Small intestine (tissue), 7 donors: ENCODE data around the gene SPATA31E1. TPM values are rescaled to one million over a fixed set of nuclear protein-coding genes. Genes with fewer than 3 reads are reported as not detected.
"Not testable (repeated sequence)": the region's sequence is repeated elsewhere in the genome, so short reads cannot be mapped to it uniquely, and the experiment has no call there.

Experiments
- DNase-seq, 2 donors: peaks; one replicate each; pipeline versions ENCODE4 v3.0.0 to v3.0.0-alpha.2; 2013
- FAIRE-seq: peaks from 2 replicates; lab custom pipeline; 2012; peaks lifted over from hg19 to GRCh38; lab: Jason Lieb, UNC
- H3K27ac ChIP-seq, 3 donors: one replicate each; pipeline ENCODE4 v1.5.1; 2013; ENCODE audit warnings: low read length in 2 of 3, mild to moderate bottlenecking in 2 of 3, control low read depth in 1 of 3, inconsistent platforms in 1 of 3, low read depth in 1 of 3, moderate library complexity in 1 of 3
- H3K27me3 ChIP-seq, 3 donors: one replicate each; pipeline ENCODE4 v1.6.1; 2013; ENCODE audit warnings: low read length in 3 of 3, inconsistent platforms in 1 of 3; ENCODE audit not compliant: control insufficient read depth in 3 of 3, insufficient read depth in 3 of 3
- H3K36me3 ChIP-seq, 3 donors: one replicate each; pipeline ENCODE4 v1.6.1; 2013; ENCODE audit warnings: low read length in 3 of 3, inconsistent platforms in 1 of 3, low read depth in 1 of 3, mild to moderate bottlenecking in 1 of 3, moderate library complexity in 1 of 3; ENCODE audit not compliant: control insufficient read depth in 3 of 3, insufficient read depth in 2 of 3
- H3K4me1 ChIP-seq, 3 donors: one replicate each; pipeline ENCODE4 v1.6.1; 2013; ENCODE audit warnings: low read length in 2 of 3, inconsistent platforms in 1 of 3, low read depth in 1 of 3, mild to moderate bottlenecking in 1 of 3, moderate library complexity in 1 of 3; ENCODE audit not compliant: control insufficient read depth in 3 of 3, insufficient read depth in 2 of 3
- H3K4me3 ChIP-seq, 3 donors: one replicate each; pipeline ENCODE4 v1.5.1; 2013; ENCODE audit warnings: low read length in 3 of 3, control low read depth in 1 of 3, inconsistent platforms in 1 of 3, low read depth in 1 of 3, mild to moderate bottlenecking in 1 of 3, moderate library complexity in 1 of 3
- H3K9me3 ChIP-seq, 2 donors: one replicate each; pipeline ENCODE4 v1.6.1; 2013; ENCODE audit warnings: low read depth in 1 of 2, low read length in 1 of 2; ENCODE audit not compliant: control insufficient read depth in 2 of 2, insufficient read depth in 1 of 2
- WGBS, 3 donors: extraction: QIAGEN DNeasy Blood & Tissue Kit; methylation state at CpG; one replicate each; pipeline ENCODE4 v1.1.7; 2013; 5-methylcytosine and 5-hydroxymethylcytosine counted together
- polyA plus RNA-seq, 4 donors: library from polyadenylated mRNA; stranded (reverse) in 3 of 4; unstranded in 1 of 4; fragments of 200-250 nt in 3 of 4; fragments of 120-200 nt in 1 of 4; gene quantifications; one replicate each; pipeline versions ENCODE4 v1.2.1 to v1.2.3, GENCODE V29; 2013
- donor health status: healthy with polysubstance abuse.
- donor health status: control.
- donor health status: control.
- donor health status: Bipolar disorder and iron deficiency.
- donor health status: healthy.

The SPATA31E1 gene
- polyA plus RNA-seq, 4 donors = 0.74 TPM; not detected in 3

- Histone ChIP-seq H3K4me3 (no peak overlapping the region), H3K9me3 (no peaks in the 10 kb centered on the region), H3K36me3 (no peaks in the 10 kb centered on the region), H3K27me3 (no peaks in the 10 kb centered on the region), H3K4me1 (no peaks in the 10 kb centered on the region), H3K27ac (no peak overlapping the region)
- DNase-seq = no peak
- no peak for FAIRE-seq
- WGBS, 3 donors = 59 to 89% (median 88%) methylated on average over 3 of the region's 3 CpGs
Observed at GRCh38 chr9:87849144-87849758, 33.4 kb upstream of the SPATA31E1 start.

- H3K4me1 ChIP-seq = no peaks in the 10 kb centered on the region
- H3K27ac ChIP-seq = no peak overlapping the region
- no peak overlapping the region for H3K4me3 ChIP-seq
- no peaks in the 10 kb centered on the region for H3K27me3 ChIP-seq
- no peak for FAIRE-seq
- no peak for DNase-seq
- WGBS, 3 donors = 71 to 76% (median 71%) methylated on average over 4 of the region's 4 CpGs
- no peaks in the 10 kb centered on the region for H3K9me3 ChIP-seq
- no peaks in the 10 kb centered on the region for H3K36me3 ChIP-seq
Observed at GRCh38 chr9:87850391-87850790, 32.3 kb upstream of the SPATA31E1 start.

GRCh38 chr9:87851186-87851585 lies 31.5 kb upstream of the SPATA31E1 start:
- not testable (repeated sequence) for H3K27ac ChIP-seq, H3K4me3 ChIP-seq, DNase-seq, H3K9me3 ChIP-seq, H3K36me3 ChIP-seq, FAIRE-seq, H3K4me1 ChIP-seq, H3K27me3 ChIP-seq
- WGBS, 3 donors = 64 to 88% (median 74%) methylated on average over 4 of the region's 4 CpGs

GRCh38 chr9:87853302-87853701 lies 29.4 kb upstream of the SPATA31E1 start:
- FAIRE-seq (no peak), DNase-seq (no peak)
- H3K4me1 ChIP-seq = no peaks in the 10 kb centered on the region
- no peaks in the 10 kb centered on the region for H3K36me3 ChIP-seq
- 84 to 88% (median 84%) methylated on average over 7 of the region's 7 CpGs for WGBS, 3 donors
- no peak overlapping the region for H3K27ac ChIP-seq
- peaks cover 2 to 14% of the 10 kb centered on the region in 2 donors for H3K9me3 ChIP-seq
- H3K4me3 ChIP-seq = no peak overlapping the region
- H3K27me3 ChIP-seq = no peaks in the 10 kb centered on the region

GRCh38 chr9:87853876-87854579 lies 28.6 kb upstream of the SPATA31E1 start:
- H3K9me3 ChIP-seq = peaks cover 2 to 20% of the 10 kb centered on the region in 2 donors
- WGBS, 3 donors = 84 to 91% (median 87%) methylated on average over 3 of the region's 3 CpGs
- FAIRE-seq (no peak), DNase-seq (no peak)
- H3K4me1 ChIP-seq = no peaks in the 10 kb centered on the region
- H3K27me3 ChIP-seq = no peaks in the 10 kb centered on the region
- H3K27ac ChIP-seq = no peak overlapping the region
- H3K36me3 ChIP-seq = no peaks in the 10 kb centered on the region
- H3K4me3 ChIP-seq = no peak overlapping the region

GRCh38 chr9:87854580-87854955 lies 28.1 kb upstream of the SPATA31E1 start:
- WGBS, 3 donors = 41 to 71% (median 49%) methylated on average over 5 of the region's 5 CpGs
- no peak overlapping the region for H3K4me3 ChIP-seq
- H3K36me3 ChIP-seq = no peaks in the 10 kb centered on the region
- DNase-seq (no peak), FAIRE-seq (no peak)
- H3K27ac ChIP-seq = no peak overlapping the region
- no peaks in the 10 kb centered on the region for H3K27me3 ChIP-seq
- no peaks in the 10 kb centered on the region for H3K4me1 ChIP-seq
- peaks cover 2 to 24% of the 10 kb centered on the region in 2 donors for H3K9me3 ChIP-seq

- H3K4me3 ChIP-seq = no peak overlapping the region
- H3K36me3 ChIP-seq = no peaks in the 10 kb centered on the region
- DNase-seq (no peak), FAIRE-seq (no peak)
- no peaks in the 10 kb centered on the region for H3K4me1 ChIP-seq
- H3K27me3 ChIP-seq = no peaks in the 10 kb centered on the region
- WGBS, 3 donors = 84 to 87% (median 87%) methylated on average over 3 of the region's 3 CpGs
- H3K27ac ChIP-seq = no peak overlapping the region
- H3K9me3 ChIP-seq = peaks cover 2 to 29% of the 10 kb centered on the region in 2 donors
Observed at GRCh38 chr9:87855061-87855460, 27.6 kb upstream of the SPATA31E1 start.

GRCh38 chr9:87857141-87857947 lies 25.3 kb upstream of the SPATA31E1 start:
- DNase-seq (no peak), FAIRE-seq (no peak)
- WGBS, 3 donors = 86 to 90% (median 88%) methylated on average over 27 to 29 of the region's 29 CpGs
- H3K9me3 ChIP-seq = peaks cover 2 to 34% of the 10 kb centered on the region in 2 donors
- no peaks in the 10 kb centered on the region for H3K4me1 ChIP-seq
- no peak overlapping the region for H3K4me3 ChIP-seq
- no peaks in the 10 kb centered on the region for H3K27me3 ChIP-seq
- H3K36me3 ChIP-seq = no peaks in the 10 kb centered on the region
- H3K27ac ChIP-seq = no peak overlapping the region
